Calu3 (cell line): ENCODE data around the gene ARHGAP26. TPM values are rescaled to one million over a fixed set of nuclear protein-coding genes. Genes with fewer than 3 reads are reported as not detected.

Experiments used
- BruUV-seq: library from RNA; stranded (reverse); fragments of 400-500 nt; replicated peaks from 2 replicates; lab custom pipeline; 2021; lab: Mats Ljungman, UMichigan
- CTCF ChIA-PET: fragments of 300-600 bp; sonication (Branson Sonifier 250); formaldehyde crosslinking; loops from one replicate; lab custom pipeline; 2022; ENCODE audit warnings: antibody characterized with exemption; lab: Charles Lee
- DNase-seq: peaks from one replicate; pipeline ENCODE4 v3.0.0; 2022
- H3K27ac Mint-ChIP-seq: one replicate; pipeline ENCODE4 v1.8.0; 2022; ENCODE audit warnings: mixed read lengths; ENCODE audit not compliant: unreplicated experiment
- H3K27me3 Mint-ChIP-seq: one replicate; pipeline ENCODE4 v1.8.0; 2022; ENCODE audit warnings: mixed read lengths; ENCODE audit not compliant: unreplicated experiment
- H3K36me3 Mint-ChIP-seq: one replicate; pipeline ENCODE4 v1.8.0; 2022; ENCODE audit warnings: mild to moderate bottlenecking, moderate library complexity, mixed read lengths; ENCODE audit not compliant: insufficient read depth, unreplicated experiment
- H3K4me1 Mint-ChIP-seq: one replicate; pipeline ENCODE4 v1.8.0; 2022; ENCODE audit warnings: mild to moderate bottlenecking, low read depth, mixed read lengths; ENCODE audit not compliant: unreplicated experiment
- H3K4me3 Mint-ChIP-seq: one replicate; pipeline ENCODE4 v1.8.0; 2022; ENCODE audit warnings: mild to moderate bottlenecking, low read depth, moderate library complexity, mixed read lengths; ENCODE audit not compliant: unreplicated experiment
- H3K9me3 Mint-ChIP-seq: one replicate; pipeline ENCODE4 v1.8.0; 2022; ENCODE audit warnings: low read depth, mixed read lengths; ENCODE audit not compliant: unreplicated experiment
- intact Hi-C: fragments of 100-400 bp; cut with micrococcal nuclease; formaldehyde crosslinking; loops from one replicate; pipeline ENCODE4 v1.10.0; 2022; ENCODE audit not compliant: unreplicated experiment
- total RNA-seq: library from RNA; stranded (reverse); gene quantifications from 2 replicates; pipeline ENCODE4 v1.2.3, GENCODE V29; 2022
- TF ChIP-seq, protein P1 (sequence below): fragments of 200-600 bp; IDR thresholded peaks from one replicate; pipeline ENCODE4 v1.8.0; 2022; ENCODE audit warnings: antibody characterized with exemption; ENCODE audit not compliant: unreplicated experiment

The ARHGAP26 gene
- total RNA-seq, 1 experiment from 2014 or later = 118 TPM

- intact Hi-C loops = no loop called here
- DNase-seq = no peak
- Mint-ChIP-seq H3K4me3 (no peak overlapping the region), H3K4me1 (peaks cover 75% of the 10 kb centered on the region), H3K27ac (no peak overlapping the region), H3K36me3 (peaks cover 4% of the 10 kb centered on the region), H3K27me3 (no peaks in the 10 kb centered on the region), H3K9me3 (no peaks in the 10 kb centered on the region)
- TF ChIP-seq, protein P1, sequence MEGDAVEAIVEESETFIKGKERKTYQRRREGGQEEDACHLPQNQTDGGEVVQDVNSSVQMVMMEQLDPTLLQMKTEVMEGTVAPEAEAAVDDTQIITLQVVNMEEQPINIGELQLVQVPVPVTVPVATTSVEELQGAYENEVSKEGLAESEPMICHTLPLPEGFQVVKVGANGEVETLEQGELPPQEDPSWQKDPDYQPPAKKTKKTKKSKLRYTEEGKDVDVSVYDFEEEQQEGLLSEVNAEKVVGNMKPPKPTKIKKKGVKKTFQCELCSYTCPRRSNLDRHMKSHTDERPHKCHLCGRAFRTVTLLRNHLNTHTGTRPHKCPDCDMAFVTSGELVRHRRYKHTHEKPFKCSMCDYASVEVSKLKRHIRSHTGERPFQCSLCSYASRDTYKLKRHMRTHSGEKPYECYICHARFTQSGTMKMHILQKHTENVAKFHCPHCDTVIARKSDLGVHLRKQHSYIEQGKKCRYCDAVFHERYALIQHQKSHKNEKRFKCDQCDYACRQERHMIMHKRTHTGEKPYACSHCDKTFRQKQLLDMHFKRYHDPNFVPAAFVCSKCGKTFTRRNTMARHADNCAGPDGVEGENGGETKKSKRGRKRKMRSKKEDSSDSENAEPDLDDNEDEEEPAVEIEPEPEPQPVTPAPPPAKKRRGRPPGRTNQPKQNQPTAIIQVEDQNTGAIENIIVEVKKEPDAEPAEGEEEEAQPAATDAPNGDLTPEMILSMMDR = no peak
- CTCF ChIA-PET = interaction anchor here (0.8 to 2.5 kb wide), 7 partner anchors 9 to 39 kb away, joined by 3 to 14 read pairs (median 4); partner anchors contain the start of gene ARHGAP26
- no TSS peak for BruUV-seq
Observed at GRCh38 chr5:142808878-142809598, 38.9 kb downstream of the ARHGAP26 start.

- CTCF ChIA-PET = interaction anchor here (0.6 to 1.1 kb wide), 2 partner anchors 14 to 296 kb away, joined by 3 to 5 read pairs; no protein-coding TSS in a partner anchor
- no peak overlapping the region for H3K4me3 Mint-ChIP-seq
- peaks cover 77% of the 10 kb centered on the region for H3K4me1 Mint-ChIP-seq
Observed at GRCh38 chr5:142810081-142810480, 39.9 kb downstream of the ARHGAP26 start.

DNA sequence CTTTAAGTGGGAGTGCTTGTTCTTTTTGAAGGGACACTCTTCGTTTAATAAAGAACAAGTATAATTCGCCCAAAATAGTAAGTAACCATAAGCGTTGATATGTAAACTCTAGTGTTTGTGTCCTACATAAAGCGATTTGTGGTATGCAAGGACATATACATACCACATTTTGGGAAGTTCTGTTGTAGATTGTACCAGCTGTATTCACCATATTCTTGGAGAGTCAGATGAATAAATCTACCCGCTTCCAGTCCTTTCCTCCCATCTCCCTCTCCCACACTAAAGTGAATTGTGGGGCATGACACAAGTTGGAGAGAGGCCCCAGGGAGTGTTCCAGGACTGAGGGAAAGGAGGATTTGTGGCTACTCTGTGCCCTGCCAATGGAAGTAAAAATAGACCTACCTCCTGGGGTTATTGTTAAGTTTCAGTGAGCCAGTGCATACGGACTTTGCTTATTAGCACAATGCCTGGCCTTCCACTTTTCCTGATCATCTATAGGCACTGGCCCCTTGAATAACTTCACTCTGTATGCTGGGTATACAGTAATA is 40.6 kb downstream of the ARHGAP26 start:
- Mint-ChIP-seq H3K36me3 (peaks cover 4% of the 10 kb centered on the region), H3K27me3 (no peaks in the 10 kb centered on the region), H3K9me3 (no peaks in the 10 kb centered on the region), H3K27ac (no peak overlapping the region), H3K4me1 (peaks cover 74% of the 10 kb centered on the region), H3K4me3 (no peak overlapping the region)
- intact Hi-C loops = no loop called here
- BruUV-seq = no TSS peak
- DNase-seq = no peak
- TF ChIP-seq, protein P1 = no peak
- CTCF ChIA-PET = interaction anchor here (0.5 to 1.3 kb wide), 4 partner anchors 14 to 50 kb away, joined by 3 to 4 read pairs (median 3); no protein-coding TSS in a partner anchor

More at GRCh38 chr5:142810081-142810480, 39.9 kb downstream of the ARHGAP26 start:
- H3K27ac Mint-ChIP-seq = no peak overlapping the region
- H3K9me3 Mint-ChIP-seq = no peaks in the 10 kb centered on the region
- H3K27me3 Mint-ChIP-seq = no peaks in the 10 kb centered on the region
- TF ChIP-seq, protein P1 = no peak
- no peak for DNase-seq
- intact Hi-C loops = no loop called here
- no TSS peak for BruUV-seq
- peaks cover 4% of the 10 kb centered on the region for H3K36me3 Mint-ChIP-seq

- no peaks in the 10 kb centered on the region for H3K9me3 Mint-ChIP-seq
- peaks cover 4% of the 10 kb centered on the region for H3K36me3 Mint-ChIP-seq
- no peak overlapping the region for H3K27ac Mint-ChIP-seq
- DNase-seq = no peak
- no peaks in the 10 kb centered on the region for H3K27me3 Mint-ChIP-seq
- H3K4me3 Mint-ChIP-seq = no peak overlapping the region
- CTCF ChIA-PET = interaction anchor here (0.6 to 1.6 kb wide), 3 partner anchors 18 to 51 kb away, joined by 3 to 4 read pairs (median 3); no protein-coding TSS in a partner anchor
- H3K4me1 Mint-ChIP-seq = peaks cover 74% of the 10 kb centered on the region
- TF ChIP-seq, protein P1 = no peak
- BruUV-seq = no TSS peak
- intact Hi-C loops = no loop called here
Observed at GRCh38 chr5:142811866-142812557, 41.8 kb downstream of the ARHGAP26 start.
